GM10847 (cell line): ENCODE measurements around the gene TLE1.

Experiments used
- POLR2A ChIP-seq: IDR thresholded peaks from 2 replicates; pipeline ENCODE4 v1.6.1; 2011; ENCODE audit not compliant: insufficient read length; ENCODE audit errors: extremely low read depth

TLE1 gene

GRCh38 chr9:81636255-81636599 lies 53.1 kb downstream of the TLE1 start:
- TF ChIP-seq POLR2A: no peak

GRCh38 chr9:81635521-81636254 lies 53.7 kb downstream of the TLE1 start:
- no peak for TF ChIP-seq POLR2A

GRCh38 chr9:81634915-81635516 lies 54.3 kb downstream of the TLE1 start:
- TF ChIP-seq POLR2A: no peak

- TF ChIP-seq POLR2A: no peak
Observed at GRCh38 chr9:81633952-81634854, 55.1 kb downstream of the TLE1 start.

GRCh38 chr9:81632599-81632998 lies 56.7 kb downstream of the TLE1 start:
- no peak for TF ChIP-seq POLR2A

- TF ChIP-seq POLR2A: no peak
Observed at GRCh38 chr9:81631218-81631745, 58.1 kb downstream of the TLE1 start.

GRCh38 chr9:81629440-81629839 lies 59.9 kb downstream of the TLE1 start:
- TF ChIP-seq POLR2A: no peak

- TF ChIP-seq POLR2A: no peak
Observed at GRCh38 chr9:81628897-81629296, 60.5 kb downstream of the TLE1 start.

- no peak for TF ChIP-seq POLR2A
Observed at GRCh38 chr9:81627481-81627880, 61.9 kb downstream of the TLE1 start.

- TF ChIP-seq POLR2A: no peak
Observed at GRCh38 chr9:81626511-81626910, 62.8 kb downstream of the TLE1 start.

- TF ChIP-seq POLR2A: no peak
Observed at GRCh38 chr9:81625969-81626368, 63.4 kb downstream of the TLE1 start.

GRCh38 chr9:81623778-81624177 lies 65.6 kb downstream of the TLE1 start:
- TF ChIP-seq POLR2A: no peak

GRCh38 chr9:81622471-81623255 lies 66.7 kb downstream of the TLE1 start:
- TF ChIP-seq POLR2A: no peak

GRCh38 chr9:81621785-81622259 lies 67.5 kb downstream of the TLE1 start:
- TF ChIP-seq POLR2A: no peak

GRCh38 chr9:81621118-81621517 lies 68.2 kb downstream of the TLE1 start:
- TF ChIP-seq POLR2A: no peak
